GM13977 (cell line): Measurements from ENCODE around the gene TMEM135.

Experiments
- DNase-seq: peaks from one replicate; pipeline ENCODE4 v3.0.0; 2012; ENCODE audit warnings: low spot score
- CTCF ChIP-seq: IDR thresholded peaks from 2 replicates; pipeline ENCODE4 v1.5.1; 2012; ENCODE audit warnings: mild to moderate bottlenecking, control low read depth; ENCODE audit not compliant: insufficient read depth; ENCODE audit errors: extremely low read depth, missing control alignments
- in situ Hi-C: fragments of 300-500 bp; cut with MboI; formaldehyde crosslinking; loops from one replicate; pipeline ENCODE4 v1.12.0; 2022; ENCODE audit warnings: low sequenced_read_pairs, low pct_unique_long_range_greater_than_20kb, mixed read lengths, inconsistent platforms; ENCODE audit not compliant: unreplicated experiment

The TMEM135 gene

DNA sequence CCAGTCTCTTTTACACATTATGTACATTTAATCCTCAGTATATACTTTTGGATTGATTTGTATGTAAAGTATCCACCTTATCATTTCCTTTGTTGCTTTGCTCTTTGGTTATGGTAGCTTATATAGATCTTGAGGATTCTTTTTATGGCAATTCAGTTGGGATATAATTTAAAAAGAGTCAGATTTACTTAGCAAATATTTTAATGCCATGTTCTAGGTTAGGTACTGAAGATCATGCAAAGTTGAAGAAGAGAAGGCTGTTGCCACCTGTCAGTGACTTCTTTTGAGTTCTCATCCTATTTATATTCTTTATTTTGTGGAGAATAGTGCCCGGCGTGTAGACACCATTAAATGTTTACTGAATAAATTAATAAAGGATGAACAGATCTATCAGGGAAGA, 279.7 kb downstream of the TMEM135 start:
- DNase-seq = no peak
- in situ Hi-C loops = no loop called here
- TF ChIP-seq CTCF = no peak

GRCh38 chr11:87320123-87320522, 282.4 kb downstream of the TMEM135 start:
- DNase-seq = no peak
- TF ChIP-seq CTCF = no peak
- in situ Hi-C loops = no loop called here

DNA sequence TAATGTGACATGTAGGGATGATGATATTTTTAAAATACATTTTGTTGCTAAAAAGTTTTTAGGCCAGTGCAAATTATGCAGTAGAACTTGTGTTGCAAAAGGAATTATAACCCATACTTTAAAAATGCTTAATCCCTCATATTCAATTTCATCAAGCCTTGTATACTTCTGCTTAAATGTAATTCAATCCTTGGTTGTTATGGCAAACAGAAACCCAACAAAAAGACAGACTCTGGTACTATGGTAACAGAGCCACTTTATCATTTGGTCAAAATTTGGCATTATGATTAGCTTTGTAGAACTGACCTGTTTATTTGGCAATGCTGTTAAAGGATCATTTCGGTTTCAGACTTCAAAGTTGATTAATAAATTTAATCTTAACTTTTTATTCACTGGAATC, 284.8 kb downstream of the TMEM135 start:
- no peak for TF ChIP-seq CTCF
- in situ Hi-C loops = no loop called here
- no peak for DNase-seq

DNA sequence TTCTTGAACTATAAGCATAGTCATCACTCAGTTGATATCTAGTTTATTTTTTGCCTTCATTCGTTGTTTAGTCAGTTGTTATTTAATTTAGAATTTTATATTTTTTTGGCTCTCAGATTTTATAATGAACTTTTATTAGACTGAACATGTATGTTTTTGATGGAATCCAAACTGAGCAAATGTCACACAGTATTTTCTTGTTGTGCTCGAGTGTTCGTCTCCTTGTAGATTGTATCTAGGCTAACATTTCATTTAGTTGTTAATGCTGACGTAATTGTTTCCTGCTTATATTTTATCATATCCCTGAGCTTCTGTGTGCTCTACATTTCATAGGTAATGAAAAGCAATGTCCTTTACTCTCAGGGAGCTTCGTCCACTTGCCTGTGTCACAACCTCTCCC, 286.2 kb downstream of the TMEM135 start:
- no peak for TF ChIP-seq CTCF
- in situ Hi-C loops = no loop called here
- DNase-seq = no peak

- DNase-seq = no peak
- in situ Hi-C loops = no loop called here
- TF ChIP-seq CTCF = no peak
Measured at GRCh38 chr11:87324817-87325489, 287.2 kb downstream of the TMEM135 start.

DNA sequence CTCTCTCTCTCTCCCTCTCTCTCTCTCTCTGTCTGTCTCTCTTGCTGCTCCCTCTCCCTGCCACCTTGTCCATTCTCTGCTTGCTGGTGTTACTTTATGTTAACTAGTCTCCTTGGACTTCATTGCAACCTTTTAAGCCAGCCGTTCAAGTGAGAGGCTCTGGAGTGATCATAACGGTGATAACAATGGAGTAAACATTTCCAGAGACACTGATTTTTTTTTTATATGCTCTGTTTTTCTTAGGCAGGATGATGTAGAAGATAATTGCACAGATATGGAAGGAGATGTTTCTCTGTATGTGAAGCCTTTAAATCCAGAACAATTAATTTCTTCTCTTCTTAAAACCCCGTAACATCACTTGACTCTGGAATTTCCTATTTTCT, 287.7 kb downstream of the TMEM135 start:
- TF ChIP-seq CTCF = no peak
- DNase-seq = no peak
- in situ Hi-C loops = no loop called here
